SK-N-SH treated with all-trans-retinoic acid at 6 μM for 48 hours (cell line): ENCODE measurements around the gene NTMT1.
"Not testable (repeated sequence)": the region's sequence is repeated elsewhere in the genome, so short reads cannot be mapped to it uniquely, and the experiment has no call there.

Experiments used
- ATAC-seq: fragments of 200-7000 bp; cut with Tn5 transposase; 3 replicates; pipeline ENCODE4 v1.9.1; 2020; ENCODE audit warnings: mild to moderate bottlenecking, moderate library complexity
- BACH2 ChIP-seq: fragments of 250-450 bp; sonication (Bioruptor Pico); IDR thresholded peaks from 2 replicates; pipeline ENCODE4 v1.9.0; 2021; ENCODE audit warnings: mild to moderate bottlenecking, borderline replicate concordance
- CREB5 ChIP-seq: fragments of 250-450 bp; sonication (Bioruptor Pico); IDR thresholded peaks from 2 replicates; pipeline ENCODE4 v1.5.1; 2020; ENCODE audit warnings: low read depth, mild to moderate bottlenecking, moderate library complexity
- CSDC2 ChIP-seq: fragments of 250-450 bp; sonication (Bioruptor Pico); IDR thresholded peaks from 2 replicates; pipeline ENCODE4 v1.5.0; 2020; ENCODE audit warnings: mild to moderate bottlenecking, moderate library complexity
- CSRNP3 ChIP-seq: fragments of 250-450 bp; sonication (Bioruptor Pico); IDR thresholded peaks from 2 replicates; pipeline ENCODE4 v1.5.1; 2021; ENCODE audit warnings: mild to moderate bottlenecking, moderate library complexity
- ESRRG ChIP-seq: fragments of 250-450 bp; sonication (Bioruptor Pico); IDR thresholded peaks from 2 replicates; pipeline ENCODE4 v1.6.1; 2021; ENCODE audit warnings: mild to moderate bottlenecking
- GLIS3 ChIP-seq: fragments of 250-450 bp; sonication (Bioruptor Pico); IDR thresholded peaks from 2 replicates; pipeline ENCODE4 v1.5.0; 2020; ENCODE audit warnings: mild to moderate bottlenecking, moderate library complexity
- ISL1 ChIP-seq: fragments of 250-450 bp; sonication (Bioruptor Pico); IDR thresholded peaks from 2 replicates; pipeline ENCODE4 v2.1.2; 2022; ENCODE audit warnings: mild to moderate bottlenecking, moderate library complexity
- OSR1 ChIP-seq: fragments of 250-450 bp; sonication (Bioruptor Pico); IDR thresholded peaks from 2 replicates; pipeline ENCODE4 v1.8.0; 2022; ENCODE audit warnings: moderate library complexity, mild to moderate bottlenecking, inconsistent platforms
- PATZ1 ChIP-seq: fragments of 250-450 bp; sonication (Bioruptor Pico); IDR thresholded peaks from 2 replicates; pipeline ENCODE4 v1.8.0; 2020; ENCODE audit warnings: mild to moderate bottlenecking, moderate library complexity, borderline replicate concordance
- POU6F1 ChIP-seq: fragments of 250-450 bp; sonication (Bioruptor Pico); IDR thresholded peaks from 2 replicates; pipeline ENCODE4 v1.8.0; 2021; ENCODE audit warnings: low read depth, mild to moderate bottlenecking, moderate library complexity, borderline replicate concordance
- PPARA ChIP-seq: fragments of 250-450 bp; sonication (Bioruptor Pico); IDR thresholded peaks from 2 replicates; pipeline ENCODE4 v1.5.0; 2020; ENCODE audit warnings: mild to moderate bottlenecking, borderline replicate concordance
- RARB ChIP-seq: fragments of 250-450 bp; sonication (Bioruptor Pico); IDR thresholded peaks from 2 replicates; pipeline ENCODE4 v1.8.0; 2021; ENCODE audit warnings: mild to moderate bottlenecking, moderate library complexity
- TCF4 ChIP-seq: fragments of 250-450 bp; sonication (Bioruptor Pico); IDR thresholded peaks from 2 replicates; pipeline ENCODE4 v1.8.0; 2021; ENCODE audit warnings: mild to moderate bottlenecking, moderate library complexity, borderline replicate concordance
- TSHZ2 ChIP-seq: fragments of 250-450 bp; sonication (Bioruptor Pico); IDR thresholded peaks from 2 replicates; pipeline ENCODE4 v1.5.0; 2020; ENCODE audit warnings: mild to moderate bottlenecking, moderate library complexity
- ZFP3 ChIP-seq: fragments of 250-450 bp; sonication (Bioruptor Pico); IDR thresholded peaks from 2 replicates; pipeline ENCODE4 v1.5.0; 2020; ENCODE audit warnings: mild to moderate bottlenecking, moderate library complexity
- ZFP30 ChIP-seq: fragments of 450-650 bp; formaldehyde crosslinking; IDR thresholded peaks from 2 replicates; pipeline ENCODE4 v1.5.0; 2022; ENCODE audit warnings: mild to moderate bottlenecking, moderate library complexity
- ZNF565 ChIP-seq: fragments of 450-650 bp; formaldehyde crosslinking; conservative IDR thresholded peaks from 2 replicates; pipeline ENCODE4 v1.5.0; 2020; ENCODE audit warnings: low read depth, mild to moderate bottlenecking, moderate library complexity
- ZNF70 ChIP-seq: fragments of 450-650 bp; formaldehyde crosslinking; IDR thresholded peaks from 2 replicates; pipeline ENCODE4 v1.5.0; 2020; ENCODE audit warnings: mild to moderate bottlenecking, moderate library complexity
- ZNF8 ChIP-seq: fragments of 450-650 bp; formaldehyde crosslinking; IDR thresholded peaks from 2 replicates; pipeline ENCODE4 v1.5.0; 2020; ENCODE audit warnings: mild to moderate bottlenecking, moderate library complexity

NTMT1 gene

GRCh38 chr9:129633207-129633606, 7.2 kb downstream of the NTMT1 start:
- no peak for TF ChIP-seq ISL1 (CRISPR knock-in tag)
- no peak for TF ChIP-seq ESRRG (CRISPR knock-in tag)
- no peak for TF ChIP-seq TCF4
- TF ChIP-seq PPARA: no peak
- TF ChIP-seq CSRNP3 (CRISPR knock-in tag): no peak
- no peak for TF ChIP-seq CREB5 (CRISPR knock-in tag)
- TF ChIP-seq ZNF8 (CRISPR knock-in tag): no peak
- no peak for TF ChIP-seq ZNF565
- no peak for TF ChIP-seq GLIS3
- no peak for TF ChIP-seq PATZ1 (CRISPR knock-in tag)
- no peak for TF ChIP-seq TSHZ2
- TF ChIP-seq, all 23 proteins: peak for 0
- ATAC-seq: no peak

GRCh38 chr9:129633848-129634247, 7.9 kb downstream of the NTMT1 start:
- no peak for TF ChIP-seq RARB (CRISPR knock-in tag)
- ATAC-seq: no peak

- TF ChIP-seq ZNF70 (CRISPR knock-in tag) (no peak), OSR1 (no peak), TCF4 (no peak), ZNF8 (CRISPR knock-in tag) (no peak), ISL1 (CRISPR knock-in tag) (no peak), BACH2 (CRISPR knock-in tag) (no peak), TSHZ2 (no peak)
- no peak for ATAC-seq
Measured at GRCh38 chr9:129635099-129636065, 9.4 kb downstream of the NTMT1 start.

GRCh38 chr9:129636343-129636742, 10.4 kb downstream of the NTMT1 start:
- not testable (repeated sequence) for ATAC-seq

GRCh38 chr9:129637102-129637501, 11.1 kb downstream of the NTMT1 start:
- ATAC-seq: no peak
- TF ChIP-seq BACH2 (CRISPR knock-in tag): no peak
- no peak for TF ChIP-seq POU6F1 (CRISPR knock-in tag)
- no peak for TF ChIP-seq ZFP30 (CRISPR knock-in tag)
- TF ChIP-seq ZFP3 (CRISPR knock-in tag): no peak
- no peak for TF ChIP-seq PPARA
- no peak for TF ChIP-seq ZNF565
- TF ChIP-seq CSDC2 (CRISPR knock-in tag): no peak
- no peak for TF ChIP-seq TCF4
- TF ChIP-seq ESRRG (CRISPR knock-in tag): no peak
